HepG2 (cell line): ENCODE results near the gene EFNA4. TPM values are rescaled to one million over a fixed set of nuclear protein-coding genes. Genes with fewer than 3 reads are reported as not detected.

Experiments
- AHDC1 ChIP-seq: sonication (generic); formaldehyde crosslinking; IDR thresholded peaks from 2 replicates; pipeline ENCODE4 v1.5.1; 2020; ENCODE audit warnings: mild to moderate bottlenecking, missing genetic modification reagents, borderline replicate concordance
- CREM ChIP-seq, 2 experiments: sonication (generic) in 1 of 2; formaldehyde crosslinking in 1 of 2; IDR thresholded peaks; 2 replicates each; pipeline versions ENCODE4 v1.4.0 to v1.6.1; 2016 to 2020; ENCODE audit warnings: antibody characterized with exemption in 1 of 2, mild to moderate bottlenecking in 1 of 2, missing genetic modification reagents in 1 of 2
- EZH2 ChIP-seq: conservative IDR thresholded peaks from 2 replicates; pipeline ENCODE4 v1.6.1; 2012; ENCODE audit warnings: mild to moderate bottlenecking, low read depth, low read length, moderate library complexity
- KDM5A ChIP-seq: fragments of 200-600 bp; sonication (generic); IDR thresholded peaks from 2 replicates; pipeline ENCODE4 v1.7.0; 2018; ENCODE audit warnings: antibody characterized with exemption, mild to moderate bottlenecking, low read length, borderline replicate concordance
- PAF1 ChIP-seq: IDR thresholded peaks from 2 replicates; pipeline ENCODE4 v1.6.1; 2016; ENCODE audit warnings: missing genetic modification reagents, missing compliant biosample characterization
- PTBP1 ChIP-seq: fragments of 200-400 bp; formaldehyde crosslinking; IDR thresholded peaks from 2 replicates; pipeline ENCODE4 v1.6.1; 2018; ENCODE audit warnings: low read length, low read depth; ENCODE audit not compliant: poor library complexity, severe bottlenecking
- SAFB2 ChIP-seq: sonication (generic); formaldehyde crosslinking; IDR thresholded peaks from 2 replicates; pipeline ENCODE4 v1.5.1; 2020; ENCODE audit warnings: missing genetic modification reagents, low read depth, mild to moderate bottlenecking, borderline replicate concordance
- THAP8 ChIP-seq: sonication (generic); formaldehyde crosslinking; IDR thresholded peaks from 2 replicates; pipeline ENCODE4 v1.5.1; 2020; ENCODE audit warnings: missing genetic modification reagents, mild to moderate bottlenecking, borderline replicate concordance
- TRIM24 ChIP-seq: sonication (generic); formaldehyde crosslinking; IDR thresholded peaks from 2 replicates; pipeline ENCODE4 v1.8.0; 2022; ENCODE audit warnings: mild to moderate bottlenecking, missing genetic modification reagents
- ZBTB33 ChIP-seq: sonication (generic); formaldehyde crosslinking; IDR thresholded peaks from 2 replicates; pipeline ENCODE4 v1.4.0; 2020; ENCODE audit warnings: missing genetic modification reagents
- ZFP62 ChIP-seq: sonication (generic); formaldehyde crosslinking; IDR thresholded peaks from 2 replicates; pipeline ENCODE4 v1.4.0; 2020; ENCODE audit warnings: missing genetic modification reagents
- ZMAT3 ChIP-seq: sonication (generic); formaldehyde crosslinking; conservative IDR thresholded peaks from 2 replicates; pipeline ENCODE4 v1.7.0; 2021; ENCODE audit warnings: missing genetic modification reagents
- ZNF3 ChIP-seq: IDR thresholded peaks from 2 replicates; pipeline ENCODE4 v1.7.0; 2017; ENCODE audit warnings: inconsistent platforms
- ZNF576 ChIP-seq: sonication (generic); formaldehyde crosslinking; IDR thresholded peaks from 2 replicates; pipeline ENCODE4 v1.4.0; 2020; ENCODE audit warnings: mild to moderate bottlenecking, missing genetic modification reagents
- ZXDC ChIP-seq: sonication (generic); formaldehyde crosslinking; IDR thresholded peaks from 2 replicates; pipeline ENCODE4 v1.5.0; 2020; ENCODE audit warnings: mild to moderate bottlenecking, missing genetic modification reagents
- polyA plus RNA-seq, 8 experiments: library from polyadenylated mRNA; depleted of rRNA in 3 of 8; stranded (reverse) in 7 of 8; unstranded in 1 of 8; fragments of >200 nt; fragmentation: Illumina TruSeq in 4 of 8; extraction: Trizol in 4 of 8; gene quantifications; 2 replicates each; pipeline versions ENCODE4 v1.2.1 to v1.2.3, GENCODE V29; 2011 to 2016; ENCODE audit warnings: low read depth in 4 of 8, missing spikeins in 1 of 8, mixed read lengths in 1 of 8; ENCODE audit not compliant: insufficient read depth in 1 of 8
- total RNA-seq, 5 experiments: library from RNA; depleted of rRNA; stranded (reverse); fragments of >200 nt; fragmentation: Illumina TruSeq; extraction: Trizol; gene quantifications; 2 replicates each; pipeline ENCODE4 v1.2.3, GENCODE V29; 2016; ENCODE audit warnings: low read depth in 1 of 5

Gene EFNA4
- total and polyA plus RNA-seq, 2 of the 13 experiments (the other 11 are each of a cell fraction or from before 2014, with no cell fraction given), result 12.0 to 17.2 TPM

GRCh38 chr1:155017041-155017945, 46.2 kb upstream of the EFNA4 start (continued):
- TF ChIP-seq AHDC1 (CRISPR knock-in tag), result 0 out of 2 replicates have a peak, but pooled peaks have one; percentile 36
- TF ChIP-seq KDM5A, result no peak
- TF ChIP-seq THAP8 (CRISPR knock-in tag), result no peak; the same call in 1 of the 2 replicates
- TF ChIP-seq ZFP62 (CRISPR knock-in tag), result no peak
- no peak for TF ChIP-seq EZH2
- TF ChIP-seq ZNF576 (CRISPR knock-in tag), result no peak
- TF ChIP-seq PAF1 (CRISPR knock-in tag), result peak; percentile 98
- TF ChIP-seq SAFB2 (CRISPR knock-in tag), result peak; percentile 77
- peak; percentile 84; the same call in 1 of the 2 replicates for TF ChIP-seq ZMAT3 (CRISPR knock-in tag)
- no peak for TF ChIP-seq TRIM24 (CRISPR knock-in tag)
- peak; percentile 92 for TF ChIP-seq ZBTB33 (CRISPR knock-in tag)
- no peak for TF ChIP-seq CREM (IDR thresholded peaks at IDR 0.05)
- no peak for TF ChIP-seq CREM (CRISPR knock-in tag; IDR thresholded peaks at IDR 0.05)
- no peak for TF ChIP-seq ZNF3 (CRISPR knock-in tag)
- TF ChIP-seq ZXDC (CRISPR knock-in tag), result no peak; the same call in 1 of the 2 replicates
- TF ChIP-seq PTBP1, result no peak
